Spleen (tissue), 7 donors: ENCODE results near the gene ARL15.

Experiments
- POLR2A ChIP-seq, 3 donors: fragments of 450-650 bp; IDR thresholded peaks; one replicate each; pipeline ENCODE4 v1.5.1; 2017; ENCODE audit warnings: antibody characterized with exemption in 3 of 3, mild to moderate bottlenecking in 1 of 3
- POLR2AphosphoS5 ChIP-seq, 3 donors: sonication (generic); formaldehyde crosslinking; IDR thresholded peaks; one replicate each; pipeline ENCODE4 v1.5.1; 2017; ENCODE audit warnings: antibody characterized with exemption in 3 of 3
- TF ChIP-seq, protein P1 (sequence below), 11 experiments: fragments of 200-600 bp in 7 of 11; fragments of 450-650 bp in 4 of 11; sonication (generic) in 4 of 11; IDR thresholded peaks in 8 of 11; conservative IDR thresholded peaks in 3 of 11; 1 replicate in 7 of 11; 2 replicates in 4 of 11; pipeline versions ENCODE4 v1.4.0 to v1.8.0; 2016 to 2021; ENCODE audit warnings: antibody characterized with exemption in 11 of 11, inconsistent platforms in 4 of 11, mild to moderate bottlenecking in 1 of 11
- donor health status: DM: no; HTN: no; CAD: no; lungs with moderate emphysema.
- donor health status: DM: no; HTN: no; CAD: no.
- donor health status: DM: no; HTN: no; CAD: no.

DNA sequence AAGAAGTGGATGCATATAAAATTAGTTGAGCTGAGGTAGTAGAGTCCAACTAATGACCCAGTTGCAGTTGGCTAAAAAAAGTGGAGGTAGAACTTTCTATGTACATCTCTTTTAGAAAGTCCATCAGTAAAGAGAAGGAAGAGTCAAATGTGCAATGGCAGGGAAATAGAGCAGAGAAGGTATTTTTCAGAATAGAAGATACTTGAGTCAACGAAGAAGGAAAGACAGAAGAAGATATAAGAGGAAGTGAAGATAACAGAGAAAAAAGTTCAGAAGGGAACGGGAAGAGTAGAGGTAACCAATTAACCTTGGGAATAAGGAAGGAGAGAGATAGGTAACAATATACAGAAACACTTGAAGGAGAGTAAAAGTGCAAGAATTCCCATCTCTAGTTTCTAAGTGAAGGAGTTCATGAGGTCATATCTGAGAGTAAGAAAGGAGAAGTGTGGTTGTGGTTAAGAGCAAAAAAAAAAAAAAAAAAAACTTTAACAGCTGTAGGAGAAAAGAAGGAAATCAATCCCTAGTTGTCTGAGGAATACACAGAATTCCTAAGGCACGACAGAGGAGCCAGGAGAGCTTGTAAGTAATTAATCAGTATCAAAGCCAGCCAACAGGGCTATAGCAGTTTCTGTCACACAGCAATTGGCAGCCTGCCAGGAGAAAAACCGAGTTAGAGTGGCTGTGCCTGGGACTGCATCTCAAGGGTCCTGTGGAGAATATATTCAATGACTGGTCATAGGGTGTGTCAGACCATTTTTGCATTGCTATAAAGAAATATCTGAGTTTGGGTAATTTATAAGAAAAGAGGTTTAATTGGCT lies 61.0 kb downstream of the ARL15 start:
- TF ChIP-seq POLR2AphosphoS5 (IDR thresholded peaks at IDR 0.05): no peak
- TF ChIP-seq, protein P1, sequence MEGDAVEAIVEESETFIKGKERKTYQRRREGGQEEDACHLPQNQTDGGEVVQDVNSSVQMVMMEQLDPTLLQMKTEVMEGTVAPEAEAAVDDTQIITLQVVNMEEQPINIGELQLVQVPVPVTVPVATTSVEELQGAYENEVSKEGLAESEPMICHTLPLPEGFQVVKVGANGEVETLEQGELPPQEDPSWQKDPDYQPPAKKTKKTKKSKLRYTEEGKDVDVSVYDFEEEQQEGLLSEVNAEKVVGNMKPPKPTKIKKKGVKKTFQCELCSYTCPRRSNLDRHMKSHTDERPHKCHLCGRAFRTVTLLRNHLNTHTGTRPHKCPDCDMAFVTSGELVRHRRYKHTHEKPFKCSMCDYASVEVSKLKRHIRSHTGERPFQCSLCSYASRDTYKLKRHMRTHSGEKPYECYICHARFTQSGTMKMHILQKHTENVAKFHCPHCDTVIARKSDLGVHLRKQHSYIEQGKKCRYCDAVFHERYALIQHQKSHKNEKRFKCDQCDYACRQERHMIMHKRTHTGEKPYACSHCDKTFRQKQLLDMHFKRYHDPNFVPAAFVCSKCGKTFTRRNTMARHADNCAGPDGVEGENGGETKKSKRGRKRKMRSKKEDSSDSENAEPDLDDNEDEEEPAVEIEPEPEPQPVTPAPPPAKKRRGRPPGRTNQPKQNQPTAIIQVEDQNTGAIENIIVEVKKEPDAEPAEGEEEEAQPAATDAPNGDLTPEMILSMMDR (IDR thresholded peaks at IDR 0.05 in 8 of 11, conservative IDR thresholded peaks at IDR 0.05 in 3 of 11): no peak
- no peak for TF ChIP-seq POLR2A (IDR thresholded peaks at IDR 0.05)
